H1 (cell line): ENCODE data around the gene FLT1. TPM values are rescaled to one million over a fixed set of nuclear protein-coding genes. Genes with fewer than 3 reads are reported as not detected.

Source experiments
- CTCF ChIA-PET: fragments of 300-600 bp; sonication (Branson Sonifier 250); formaldehyde crosslinking; loops from one replicate; lab custom pipeline; 2021; ENCODE audit not compliant: partially characterized antibody; lab: Charles Lee
- POLR2A ChIA-PET: fragments of 300-600 bp; sonication (Branson Sonifier 250); formaldehyde crosslinking; loops from one replicate; lab custom pipeline; 2021; ENCODE audit warnings: inconsistent platforms; ENCODE audit not compliant: partially characterized antibody; lab: Charles Lee
- DNase-seq, 2 experiments: peaks; one replicate each; pipeline versions ENCODE4 v3.0.0 to v3.0.0-alpha.2; 2010 to 2022; ENCODE audit warnings: low spot score in 2 of 2, low read depth in 1 of 2, mixed read lengths in 1 of 2
- FAIRE-seq: peaks from 2 replicates; lab custom pipeline; 2011; peaks lifted over from hg19 to GRCh38; lab: Jason Lieb, UNC
- H2AFZ ChIP-seq: 2 replicates; pipeline ENCODE4 v1.8.1; 2012; ENCODE audit warnings: low read length, inconsistent platforms
- H2AK5ac ChIP-seq: 2 replicates; pipeline ENCODE4 v1.6.1; 2013; ENCODE audit warnings: low read depth, low read length
- H2BK120ac ChIP-seq: replicated peaks from 2 replicates; pipeline ENCODE3; 2013; ENCODE audit warnings: low read depth, low read length, inconsistent platforms
- H2BK12ac ChIP-seq: 2 replicates; pipeline ENCODE4 v1.6.1; 2013; ENCODE audit warnings: low read depth, low read length
- H2BK15ac ChIP-seq: 2 replicates; pipeline ENCODE4 v1.6.1; 2013; ENCODE audit warnings: low read length
- H2BK20ac ChIP-seq: 2 replicates; pipeline ENCODE4 v1.6.1; 2013; ENCODE audit warnings: low read length
- H2BK5ac ChIP-seq: 2 replicates; pipeline ENCODE4 v1.6.1; 2013; ENCODE audit warnings: low read depth, low read length
- H3K14ac ChIP-seq: 2 replicates; pipeline ENCODE4 v1.6.1; 2013; ENCODE audit warnings: inconsistent platforms; ENCODE audit not compliant: insufficient read length
- H3K18ac ChIP-seq: 2 replicates; pipeline ENCODE4 v1.6.1; 2013; ENCODE audit warnings: low read length; ENCODE audit errors: extremely low read depth
- H3K23ac ChIP-seq: 2 replicates; pipeline ENCODE4 v1.6.1; 2013; ENCODE audit warnings: inconsistent platforms; ENCODE audit not compliant: insufficient read length
- H3K23me2 ChIP-seq: 2 replicates; pipeline ENCODE4 v1.6.1; 2013; ENCODE audit warnings: low read depth, low read length
- H3K27ac ChIP-seq: 2 replicates; pipeline ENCODE4 v1.6.1; 2011; ENCODE audit warnings: low read depth, low read length, inconsistent platforms
- H3K27me3 ChIP-seq, 4 experiments: replicated peaks in 1 of 4; 1 replicate in 1 of 4; 2 replicates in 3 of 4; pipeline versions ENCODE4 v1.6.1 to v1.8.1; 2011 to 2013; ENCODE audit warnings: low read length in 3 of 4, mild to moderate bottlenecking in 3 of 4, inconsistent platforms in 2 of 4, mixed read lengths in 2 of 4, moderate library complexity in 1 of 4; ENCODE audit not compliant: control insufficient read depth in 3 of 4, insufficient read depth in 3 of 4; ENCODE audit errors: extremely low read depth in 1 of 4
- H3K36me3 ChIP-seq, 4 experiments: 2 replicates each; pipeline versions ENCODE4 v1.6.1 to v1.8.1; 2011 to 2013; ENCODE audit warnings: mild to moderate bottlenecking in 4 of 4, low read length in 3 of 4, moderate library complexity in 2 of 4, control low read depth in 1 of 4, inconsistent platforms in 1 of 4; ENCODE audit not compliant: insufficient read depth in 4 of 4, control insufficient read depth in 2 of 4
- H3K4ac ChIP-seq: replicated peaks from 2 replicates; pipeline ENCODE3; 2013; ENCODE audit warnings: low read length, low read depth, mixed read lengths, inconsistent platforms; ENCODE audit not compliant: insufficient read length
- H3K4me1 ChIP-seq, 4 experiments: replicated peaks in 1 of 4; 1 replicate in 1 of 4; 2 replicates in 3 of 4; pipeline versions ENCODE4 v1.6.1 to v1.8.1; 2011 to 2013; ENCODE audit warnings: low read length in 3 of 4, inconsistent platforms in 2 of 4, mixed read lengths in 1 of 4; ENCODE audit not compliant: insufficient read depth in 4 of 4, control insufficient read depth in 3 of 4
- H3K4me2 ChIP-seq, 2 experiments: 2 replicates each; pipeline versions ENCODE4 v1.6.1 to v1.8.1; 2011 to 2013; ENCODE audit warnings: low read depth in 2 of 2, low read length in 2 of 2, control low read depth in 1 of 2, inconsistent platforms in 1 of 2, mild to moderate bottlenecking in 1 of 2; ENCODE audit not compliant: insufficient read depth in 1 of 2
- H3K4me3 ChIP-seq, 4 experiments: fragments of 200-600, 300-600 bp in 1 of 4; sonication (generic), shearing (Covaris generic), sonication (Bioruptor Twin) in 1 of 4; 2 replicates each; pipeline versions ENCODE4 v1.5.1 to v1.8.1; 2011 to 2016; ENCODE audit warnings: low read length in 4 of 4, low read depth in 3 of 4, control low read depth in 2 of 4, inconsistent platforms in 2 of 4, mild to moderate bottlenecking in 2 of 4, mixed read lengths in 1 of 4, moderate library complexity in 1 of 4; ENCODE audit not compliant: insufficient read depth in 2 of 4; ENCODE audit errors: extremely low read depth in 1 of 4
- H3K56ac ChIP-seq: replicated peaks from 2 replicates; pipeline ENCODE3; 2013; ENCODE audit warnings: low read depth, mild to moderate bottlenecking, mixed read lengths, low read length, inconsistent platforms; ENCODE audit not compliant: insufficient read length
- H3K79me1 ChIP-seq: 2 replicates; pipeline ENCODE4 v1.6.1; 2013; ENCODE audit warnings: low read depth, low read length, control low read depth
- H3K79me2 ChIP-seq, 2 experiments: 2 replicates each; pipeline versions ENCODE4 v1.6.1 to v1.8.1; 2012 to 2013; ENCODE audit warnings: low read length in 2 of 2, mild to moderate bottlenecking in 2 of 2, inconsistent platforms in 1 of 2; ENCODE audit not compliant: insufficient read depth in 2 of 2, control insufficient read depth in 1 of 2
- H3K9ac ChIP-seq, 4 experiments: replicated peaks in 1 of 4; 1 replicate in 1 of 4; 2 replicates in 3 of 4; pipeline versions ENCODE4 v1.6.1 to v1.8.1; 2011 to 2013; ENCODE audit warnings: low read depth in 3 of 4, low read length in 3 of 4, control low read depth in 2 of 4, mild to moderate bottlenecking in 2 of 4, moderate library complexity in 2 of 4, inconsistent platforms in 1 of 4; ENCODE audit errors: extremely low read depth in 1 of 4
- H3K9me3 ChIP-seq, 2 experiments: 2 replicates each; pipeline versions ENCODE4 v1.6.1 to v1.8.1; 2012 to 2013; ENCODE audit warnings: mild to moderate bottlenecking in 2 of 2, moderate library complexity in 2 of 2, control low read depth in 1 of 2, inconsistent platforms in 1 of 2, low read depth in 1 of 2, low read length in 1 of 2, mixed read lengths in 1 of 2; ENCODE audit not compliant: insufficient read depth in 2 of 2
- H4K20me1 ChIP-seq, 2 experiments: replicated peaks in 1 of 2; 2 replicates each; pipeline versions ENCODE3 to v1.8.1; 2011 to 2013; ENCODE audit warnings: inconsistent platforms in 2 of 2, low read length in 2 of 2, mild to moderate bottlenecking in 1 of 2; ENCODE audit not compliant: insufficient read depth in 2 of 2, control insufficient read depth in 1 of 2
- H4K5ac ChIP-seq: 2 replicates; pipeline ENCODE4 v1.6.1; 2013; ENCODE audit warnings: low read length, low read depth, mixed read lengths, inconsistent platforms; ENCODE audit not compliant: insufficient read length
- H4K8ac ChIP-seq: 2 replicates; pipeline ENCODE4 v1.8.0; 2013; ENCODE audit warnings: mild to moderate bottlenecking, moderate library complexity, low read length, inconsistent platforms; ENCODE audit not compliant: insufficient read depth; ENCODE audit errors: extremely low read depth
- H4K91ac ChIP-seq: replicated peaks from 2 replicates; pipeline ENCODE3; 2013; ENCODE audit warnings: low read length, mixed read lengths, inconsistent platforms; ENCODE audit not compliant: insufficient read length
- WGBS, 2 experiments: shearing (Covaris generic) in 1 of 2; methylation state at CpG; one replicate each; pipeline versions ENCODE4 v1.1.6 to v1.1.7; 2013 to 2015; ENCODE audit warnings: low lambda C conversion rate in 2 of 2, mixed read lengths in 2 of 2, inconsistent platforms in 1 of 2, low coverage in 1 of 2, missing lambda C conversion rate in 1 of 2; ENCODE audit not compliant: insufficient replicate concordance in 2 of 2, insufficient coverage in 1 of 2, insufficient read length in 1 of 2; ENCODE audit errors: extremely low coverage in 1 of 2, missing lambda C conversion rate in 1 of 2; 5-methylcytosine and 5-hydroxymethylcytosine counted together
- polyA plus RNA-seq, 7 experiments: library from polyadenylated mRNA; depleted of rRNA in 3 of 7; stranded (reverse) in 5 of 7; unstranded in 2 of 7; fragments of >200 nt in 5 of 7; fragments of 200-250 nt in 2 of 7; gene quantifications; 1 replicate in 5 of 7; 2 replicates in 1 of 7; 4 replicates in 1 of 7; pipeline versions ENCODE4 v1.2.1 to v1.2.3, GENCODE V29; 2011 to 2013; ENCODE audit warnings: missing spikeins in 2 of 7, mixed read lengths in 2 of 7
- total RNA-seq: library from RNA; stranded (reverse); fragmentation: NEBNext Ultra II Directional; extraction: Animal tissue kit (Norgen Biotek cat#: 25700); gene quantifications from 2 replicates; pipeline ENCODE4 v1.2.1, GENCODE V29; 2021

The FLT1 gene
- total and polyA plus RNA-seq, 2 of the 8 experiments (the other 6 are each of a cell fraction or from before 2014, with no cell fraction given): 19.7 to 90.2 TPM

DNA sequence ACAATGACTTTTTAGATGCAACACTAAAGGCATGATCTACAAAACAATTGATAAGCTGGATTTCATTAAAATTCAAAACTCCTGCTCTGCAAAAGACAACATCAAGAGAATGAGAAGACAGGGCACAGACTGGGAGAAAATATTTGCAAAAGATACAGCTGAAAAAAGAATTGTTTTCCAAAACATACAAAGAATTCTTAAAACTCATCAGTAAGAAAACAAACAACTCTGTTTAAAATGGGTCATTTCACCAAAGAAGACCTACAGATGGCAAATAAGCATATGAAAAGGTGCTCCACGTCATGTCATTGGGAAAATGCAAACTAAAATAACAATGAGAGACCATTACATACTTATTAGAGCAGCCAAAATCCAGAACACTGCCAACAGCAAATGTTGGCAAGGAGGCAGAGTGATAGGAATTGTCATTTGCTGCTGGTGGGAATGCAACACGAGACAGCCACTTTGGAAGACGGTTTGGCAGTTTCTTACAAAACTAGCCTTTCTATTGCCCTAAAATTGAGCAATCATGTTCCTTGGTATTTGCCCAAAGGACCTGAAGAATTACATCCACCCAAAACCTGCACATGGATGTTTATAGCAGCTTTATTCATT lies 39.2 kb downstream of the FLT1 start:
- Histone ChIP-seq H4K20me1 (no peaks in the 10 kb centered on the region), H3K4me3 (peak overlapping the region in 1 of 4 experiments; percentile 12; a peak in 1 of 8 replicates), H3K4ac (no peak overlapping the region), H3K56ac (no peak overlapping the region), H3K18ac (0 out of 2 replicates have a peak overlapping the region, but pooled peaks have one; percentile 22), H2BK20ac (no peak overlapping the region), H3K27ac (no peak overlapping the region; the same call in 1 of the 2 replicates), H4K5ac (peak overlapping the region; percentile 76), H3K23ac (no peak overlapping the region), H3K4me1 (peaks cover 4 to 27% (median 10%) of the 10 kb centered on the region in 4 experiments), H2AK5ac (peak overlapping the region; percentile 89; the same call in 1 of the 2 replicates), H3K79me2 (peaks cover 0 to 34% of the 10 kb centered on the region in 2 experiments; a peak in 2 of 4 replicates), H2AFZ (no peak overlapping the region), H3K4me2 (peak overlapping the region; percentile 29 to 34; a peak in 3 of 4 replicates), H2BK12ac (no peak overlapping the region), H3K23me2 (no peaks in the 10 kb centered on the region), H3K14ac (no peak overlapping the region), H4K8ac (no peak overlapping the region), H2BK15ac (no peak overlapping the region), H4K91ac (no peak overlapping the region), H2BK5ac (peak overlapping the region; percentile 79; the same call in 1 of the 2 replicates), H3K79me1 (no peaks in the 10 kb centered on the region), H3K9me3 (no peaks in the 10 kb centered on the region), H2BK120ac (peak overlapping the region; percentile 61), H3K9ac (no peak overlapping the region), H3K27me3 (no peaks in the 10 kb centered on the region), H3K36me3 (peaks cover 0 to 43% (median 22%) of the 10 kb centered on the region in 4 experiments; a peak in 7 of 8 replicates)
- ChIA-PET CTCF (interaction anchor here (0.6 kb wide), 1 partner anchor 136 kb away, joined by 3 read pairs; no protein-coding TSS in a partner anchor), POLR2A (no interaction called here)
- no peak for DNase-seq
- FAIRE-seq: peak; percentile 93
- 22% methylated on average over 3 of the region's 3 CpGs; no CpG with 5 or more reads in 1 of the 2 experiments for WGBS, 2 experiments
